Iris pigment epithelial cell (primary cell): ENCODE results near the gene PCSK5.

Source experiments
- DNase-seq: peaks from one replicate; pipeline ENCODE4 v3.0.0-alpha.2; 2011; ENCODE audit warnings: low read depth

The PCSK5 gene

DNA sequence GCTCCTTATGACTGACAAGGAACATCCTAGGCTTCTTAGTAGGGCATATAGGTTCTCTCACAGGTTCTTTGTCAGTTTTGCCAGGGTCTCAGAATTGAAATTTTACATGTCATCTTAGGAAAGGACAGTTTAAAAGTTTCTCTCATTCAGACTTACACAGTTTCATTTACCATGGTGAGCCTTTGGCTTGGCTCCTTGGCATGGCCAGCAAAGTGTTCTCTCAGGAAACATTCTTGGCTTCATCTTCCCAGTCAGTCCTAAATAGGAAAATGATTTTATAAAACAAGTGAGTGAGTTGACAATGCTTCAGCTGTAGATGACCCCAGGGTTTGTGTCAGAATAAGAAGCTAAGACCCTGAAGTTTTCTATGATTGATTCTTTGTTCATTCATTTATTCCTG, 191.6 kb downstream of the PCSK5 start:
- DNase-seq: no peak

GRCh38 chr9:76085596-76085995, 195.1 kb downstream of the PCSK5 start:
- no peak for DNase-seq

GRCh38 chr9:76086539-76086938, 196.1 kb downstream of the PCSK5 start:
- DNase-seq: peak; percentile 20

- no peak for DNase-seq
Measured at GRCh38 chr9:76087976-76088375, 197.5 kb downstream of the PCSK5 start.

GRCh38 chr9:76090330-76090729, 199.9 kb downstream of the PCSK5 start:
- no peak for DNase-seq

GRCh38 chr9:76090909-76091308, 200.4 kb downstream of the PCSK5 start:
- peak; percentile 31 for DNase-seq

- no peak for DNase-seq
Measured at GRCh38 chr9:76092572-76092971, 202.1 kb downstream of the PCSK5 start.

DNA sequence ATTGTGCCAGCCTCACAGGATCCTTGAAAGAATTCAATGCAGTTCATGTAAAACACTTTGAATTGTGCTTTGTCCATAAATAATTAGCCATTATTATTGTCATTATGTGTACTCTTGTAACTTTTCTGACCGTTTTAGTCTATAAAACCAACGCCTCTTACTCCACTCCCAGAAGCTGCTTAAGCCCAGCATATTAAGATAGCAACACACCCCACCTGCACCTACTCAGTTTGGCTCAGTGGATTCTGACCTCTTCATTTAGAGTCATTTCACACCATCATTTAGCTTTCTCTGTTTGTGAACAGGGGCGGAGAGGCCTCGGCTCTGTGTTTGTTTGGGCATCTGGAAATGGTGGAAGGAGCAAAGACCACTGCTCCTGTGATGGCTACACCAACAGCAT, 205.1 kb downstream of the PCSK5 start:
- DNase-seq: no peak

- no peak for DNase-seq
Measured at GRCh38 chr9:76099516-76099915, 209.0 kb downstream of the PCSK5 start.

GRCh38 chr9:76101075-76101474, 210.6 kb downstream of the PCSK5 start:
- no peak for DNase-seq

- DNase-seq: no peak
Measured at GRCh38 chr9:76101491-76101890, 211.0 kb downstream of the PCSK5 start.

GRCh38 chr9:76101947-76102346, 211.5 kb downstream of the PCSK5 start:
- DNase-seq: no peak

DNA sequence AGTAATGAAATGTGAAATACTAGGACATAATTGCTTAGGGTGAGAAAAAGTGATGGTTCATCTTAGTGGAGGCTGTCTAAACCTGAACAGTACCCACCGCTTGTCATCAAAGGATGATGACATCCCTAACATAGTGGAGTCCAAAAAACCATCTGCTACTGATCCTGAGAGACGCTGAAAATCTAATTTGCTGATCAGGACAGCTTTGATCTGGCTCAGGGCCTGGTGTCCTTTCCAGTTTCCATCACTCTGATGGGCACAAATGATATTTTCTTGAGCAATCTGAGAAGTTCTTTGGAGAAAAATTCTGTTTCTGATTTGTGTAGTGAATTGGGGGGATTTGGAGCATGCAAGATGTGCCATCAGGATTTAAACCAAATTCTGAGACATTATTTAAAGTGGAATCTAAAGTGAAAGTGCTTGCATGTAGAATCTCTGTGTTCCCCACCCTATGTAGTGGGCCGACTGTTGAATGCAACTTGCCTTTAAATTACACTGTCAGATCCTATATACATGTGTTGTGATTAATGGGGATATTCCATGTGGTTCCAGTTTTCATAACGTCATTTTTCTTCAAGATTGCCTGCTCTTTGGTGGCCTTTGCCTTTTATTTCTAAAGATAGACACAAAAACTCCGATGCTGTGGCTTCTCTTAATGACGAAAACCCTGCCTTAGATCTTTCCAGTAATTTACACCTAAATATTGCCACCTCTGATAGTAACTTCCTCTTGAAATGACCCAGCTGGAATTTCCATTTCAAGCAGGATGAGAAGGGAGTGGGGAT, 213.2 kb downstream of the PCSK5 start:
- DNase-seq: no peak

GRCh38 chr9:76107482-76107881, 217.0 kb downstream of the PCSK5 start:
- DNase-seq: peak; percentile 13

GRCh38 chr9:76109953-76110352, 219.5 kb downstream of the PCSK5 start:
- DNase-seq: peak; percentile 33

- DNase-seq: no peak
Measured at GRCh38 chr9:76112151-76112550, 221.7 kb downstream of the PCSK5 start.

- peak; percentile 71 for DNase-seq
Measured at GRCh38 chr9:76114144-76114543, 223.7 kb downstream of the PCSK5 start.

- no peak for DNase-seq
Measured at GRCh38 chr9:76115396-76115795, 224.9 kb downstream of the PCSK5 start.

- no peak for DNase-seq
Measured at GRCh38 chr9:76115982-76116646, 225.6 kb downstream of the PCSK5 start.

GRCh38 chr9:76116913-76117312, 226.4 kb downstream of the PCSK5 start:
- peak; percentile 56 for DNase-seq

- no peak for DNase-seq
Measured at GRCh38 chr9:76127637-76128036, 237.2 kb downstream of the PCSK5 start.

DNA sequence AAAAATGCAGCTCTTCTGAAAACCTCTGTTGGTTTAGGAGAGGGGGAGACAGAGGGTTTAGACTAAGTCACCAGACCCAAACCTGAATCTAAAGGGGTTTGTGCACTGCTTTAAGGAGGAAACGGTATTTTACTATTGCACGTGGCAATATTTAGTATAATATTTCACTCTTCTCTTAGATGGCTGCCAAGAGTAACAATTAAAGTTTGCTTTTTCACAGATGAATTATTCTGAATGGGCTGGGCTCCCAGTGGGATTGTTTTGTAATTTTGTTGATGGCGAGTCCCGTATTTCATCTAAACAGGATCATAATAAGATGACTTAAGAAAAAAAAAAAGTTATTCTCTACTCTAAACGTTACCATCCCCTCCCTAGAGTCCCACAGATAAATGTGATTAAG, 245.4 kb downstream of the PCSK5 start:
- peak; percentile 15 for DNase-seq

DNA sequence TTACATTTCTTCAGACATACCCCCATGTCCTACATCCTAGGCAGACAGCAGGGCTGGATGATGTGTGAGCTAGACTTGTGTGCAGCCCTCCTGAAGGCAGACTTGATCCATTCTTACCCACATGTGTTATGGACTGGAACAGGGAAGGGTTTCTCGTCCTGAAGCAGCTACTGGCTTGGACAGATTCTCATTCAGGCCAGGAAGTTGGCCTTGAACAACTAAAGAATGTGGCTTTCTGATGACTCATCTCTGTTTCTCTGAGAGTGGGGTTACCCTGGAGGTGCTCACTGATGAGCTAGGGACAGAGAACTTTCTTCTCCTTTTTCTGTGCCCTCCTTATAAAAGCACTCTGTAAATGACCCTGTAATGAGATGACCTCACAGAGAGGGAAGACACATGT, 246.5 kb downstream of the PCSK5 start:
- peak; percentile 85 for DNase-seq

- DNase-seq: peak; percentile 17
Measured at GRCh38 chr9:76137931-76138330, 247.5 kb downstream of the PCSK5 start.
